ENCODE results near the gene ERICH6B. TPM values are rescaled to one million over a fixed set of nuclear protein-coding genes. Genes with fewer than 3 reads are reported as not detected.
"Not testable (repeated sequence)": the region's sequence is repeated elsewhere in the genome, so short reads cannot be mapped to it uniquely, and the experiment has no call there.

ERICH6B gene
- total RNA-seq, result not detected

GRCh38 chr13:45615501-45616101, at the start of gene ERICH6B:
Gene ERICH6B, minus strand, starts transcription at chr13:45615739. Its CDS starts 18,734 bp downstream, at chr13:45597005.
- Mint-ChIP-seq H3K36me3 (peaks cover 2% of the 10 kb centered on the region), H3K9me3 (no peaks in the 10 kb centered on the region), H3K4me1 (no peaks in the 10 kb centered on the region), H3K4me3 (no peak within 1 kb of the TSS), H3K27ac (no peak within 1 kb of the TSS), H3K27me3 (peaks cover 68% of the 10 kb centered on the region)
- POLR2A ChIA-PET, result no interaction called here
- DNase-seq (no peak), ATAC-seq (ENCODE audit: low read depth) (no peak)

- ATAC-seq (ENCODE audit: low read depth); POLR2A ChIA-PET: not testable (repeated sequence)
Measured at GRCh38 chr13:45662903-45663302, 47.4 kb upstream of the ERICH6B start.

GRCh38 chr13:45662162-45662561, 46.6 kb upstream of the ERICH6B start:
- POLR2A ChIA-PET, result no interaction called here
- DNase-seq (no peak), ATAC-seq (ENCODE audit: low read depth) (no peak)
- Mint-ChIP-seq H3K27me3 (no peaks in the 10 kb centered on the region), H3K36me3 (no peaks in the 10 kb centered on the region), H3K27ac (no peak overlapping the region), H3K4me1 (no peaks in the 10 kb centered on the region), H3K9me3 (peaks cover 2% of the 10 kb centered on the region), H3K4me3 (no peak overlapping the region)

More at GRCh38 chr13:45662903-45663302, 47.4 kb upstream of the ERICH6B start:
- not testable (repeated sequence) for H3K4me1 Mint-ChIP-seq, H3K27ac Mint-ChIP-seq, H3K27me3 Mint-ChIP-seq, DNase-seq, H3K4me3 Mint-ChIP-seq, H3K9me3 Mint-ChIP-seq, H3K36me3 Mint-ChIP-seq

GRCh38 chr13:45660458-45660857, 44.9 kb upstream of the ERICH6B start:
- H3K4me3 Mint-ChIP-seq; POLR2A ChIA-PET; H3K36me3 Mint-ChIP-seq; H3K27me3 Mint-ChIP-seq; H3K9me3 Mint-ChIP-seq; ATAC-seq (ENCODE audit: low read depth); DNase-seq; H3K4me1 Mint-ChIP-seq; H3K27ac Mint-ChIP-seq: not testable (repeated sequence)

DNA sequence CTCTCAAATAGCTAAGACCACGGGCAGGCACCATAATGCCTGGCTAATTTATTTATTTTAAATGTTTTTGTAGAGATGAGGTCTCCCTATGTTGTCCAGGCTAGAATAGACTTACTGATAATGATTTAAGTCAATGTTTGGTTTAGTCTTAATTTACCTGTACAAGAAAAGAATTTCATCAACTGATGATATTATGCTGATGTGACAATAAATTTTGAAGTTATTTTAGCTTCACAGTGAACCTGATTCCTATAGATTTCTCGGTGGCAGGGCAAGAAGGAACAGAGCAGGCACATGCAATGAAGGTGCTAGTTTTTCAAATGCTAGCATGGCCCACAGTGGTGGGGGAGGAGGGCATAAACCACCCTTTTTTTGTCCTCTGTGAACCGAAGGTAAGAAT, 44.0 kb upstream of the ERICH6B start:
- Mint-ChIP-seq H3K27ac (no peak overlapping the region), H3K27me3 (no peaks in the 10 kb centered on the region), H3K4me3 (no peak overlapping the region), H3K9me3 (peaks cover 2% of the 10 kb centered on the region), H3K36me3 (no peaks in the 10 kb centered on the region), H3K4me1 (no peaks in the 10 kb centered on the region)
- no peak for DNase-seq
- ATAC-seq (ENCODE audit: low read depth), result no peak
- POLR2A ChIA-PET, result no interaction called here

DNA sequence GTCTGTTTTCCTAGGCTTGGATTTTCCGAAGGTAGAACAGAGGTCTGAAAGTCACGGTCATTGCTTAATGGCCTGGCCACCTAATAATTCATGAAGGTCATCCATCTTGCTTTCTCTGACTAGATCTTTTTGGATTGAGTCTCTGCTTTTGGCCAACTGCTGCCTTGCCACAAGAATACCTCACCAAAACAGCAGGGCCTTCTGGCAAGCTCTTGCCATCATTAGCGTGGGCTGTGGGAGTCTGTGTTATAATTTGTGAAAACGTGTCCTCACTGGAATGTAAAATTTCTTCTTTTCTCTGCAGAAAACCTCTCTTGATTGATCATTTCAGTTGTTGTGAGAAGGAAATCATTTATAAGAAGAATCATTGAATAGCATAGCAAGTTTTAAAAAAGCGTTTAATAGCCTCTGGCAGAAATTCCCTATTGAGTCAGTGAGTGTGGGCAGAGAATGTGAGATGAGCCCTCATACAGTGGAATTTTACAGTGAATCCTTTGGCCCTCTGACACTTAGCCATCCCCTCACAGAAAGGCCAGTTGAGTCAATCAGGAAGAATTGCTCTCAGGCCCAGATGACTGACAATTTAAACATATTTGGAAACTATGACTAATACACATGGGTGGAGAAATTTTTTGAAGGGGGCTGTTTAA, 43.2 kb upstream of the ERICH6B start:
- DNase-seq (no peak), ATAC-seq (ENCODE audit: low read depth) (no peak)
- no peak overlapping the region for H3K4me3 Mint-ChIP-seq
- H3K36me3 Mint-ChIP-seq, result no peaks in the 10 kb centered on the region
- peaks cover 2% of the 10 kb centered on the region for H3K9me3 Mint-ChIP-seq
- H3K4me1 Mint-ChIP-seq, result no peaks in the 10 kb centered on the region
- no peak overlapping the region for H3K27ac Mint-ChIP-seq
- no peaks in the 10 kb centered on the region for H3K27me3 Mint-ChIP-seq
- POLR2A ChIA-PET, result no interaction called here

- POLR2A ChIA-PET, result no interaction called here
- ATAC-seq (ENCODE audit: low read depth), result no peak
- no peak for DNase-seq
- Mint-ChIP-seq H3K4me1 (no peaks in the 10 kb centered on the region), H3K9me3 (no peaks in the 10 kb centered on the region), H3K36me3 (no peaks in the 10 kb centered on the region), H3K4me3 (no peak overlapping the region), H3K27me3 (peaks cover 5% of the 10 kb centered on the region), H3K27ac (no peak overlapping the region)
Measured at GRCh38 chr13:45654633-45655349, 39.3 kb upstream of the ERICH6B start.

DNA sequence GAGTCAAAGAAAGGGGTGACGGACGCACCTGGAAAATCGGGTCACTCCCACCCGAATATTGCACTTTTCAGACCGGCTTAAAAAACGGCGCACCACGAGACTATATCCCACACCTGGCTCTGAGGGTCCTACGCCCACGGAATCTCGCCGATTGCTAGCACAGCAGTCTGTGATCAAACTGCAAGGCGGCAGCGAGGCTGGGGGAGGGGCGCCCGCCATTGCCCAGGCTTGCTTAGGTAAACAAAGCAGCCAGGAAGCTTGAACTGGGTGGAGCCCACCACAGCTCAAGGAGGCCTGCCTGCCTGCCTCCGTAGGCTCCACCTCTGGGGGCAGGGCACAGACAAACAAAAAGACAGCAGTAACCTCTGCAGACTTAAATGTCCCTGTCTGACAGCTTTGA, 29.7 kb upstream of the ERICH6B start:
- not testable (repeated sequence) for H3K4me3 Mint-ChIP-seq

DNA sequence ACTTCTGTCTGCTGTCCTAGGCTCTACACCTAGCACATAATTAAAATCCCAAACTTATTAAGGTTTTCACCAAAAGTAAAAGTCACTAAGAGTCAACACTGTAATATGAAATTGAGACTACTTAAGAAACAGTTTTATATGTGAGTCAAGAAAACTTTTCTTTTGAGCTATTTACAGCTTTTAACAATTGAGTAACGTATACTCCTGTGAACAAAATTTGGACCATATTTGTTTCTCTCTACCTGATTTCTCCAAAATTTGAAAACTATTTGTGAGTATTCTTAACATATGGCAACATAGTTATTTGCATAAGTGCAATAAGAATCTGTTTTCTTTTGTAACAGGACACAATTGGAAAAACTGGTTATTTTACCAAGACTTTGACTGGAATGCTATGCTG, 26.6 kb upstream of the ERICH6B start:
- POLR2A ChIA-PET, result not testable (repeated sequence)

More for the DNA sequence above, 29.7 kb upstream of the ERICH6B start:
- DNase-seq; H3K36me3 Mint-ChIP-seq; ATAC-seq (ENCODE audit: low read depth); POLR2A ChIA-PET; H3K27ac Mint-ChIP-seq; H3K27me3 Mint-ChIP-seq; H3K4me1 Mint-ChIP-seq: not testable (repeated sequence)
- peaks cover 14% of the 10 kb centered on the region for H3K9me3 Mint-ChIP-seq

GRCh38 chr13:45635291-45635690, 19.8 kb upstream of the ERICH6B start:
- H3K27me3 Mint-ChIP-seq, result peaks cover 12% of the 10 kb centered on the region
- ATAC-seq (ENCODE audit: low read depth); H3K27ac Mint-ChIP-seq; H3K4me3 Mint-ChIP-seq; H3K36me3 Mint-ChIP-seq; POLR2A ChIA-PET; DNase-seq; H3K9me3 Mint-ChIP-seq; H3K4me1 Mint-ChIP-seq: not testable (repeated sequence)

More for the DNA sequence above, 26.6 kb upstream of the ERICH6B start:
- not testable (repeated sequence) for H3K27ac Mint-ChIP-seq; H3K27me3 Mint-ChIP-seq; H3K4me3 Mint-ChIP-seq; ATAC-seq (ENCODE audit: low read depth); DNase-seq; H3K4me1 Mint-ChIP-seq; H3K36me3 Mint-ChIP-seq
- peaks cover 16% of the 10 kb centered on the region for H3K9me3 Mint-ChIP-seq

DNA sequence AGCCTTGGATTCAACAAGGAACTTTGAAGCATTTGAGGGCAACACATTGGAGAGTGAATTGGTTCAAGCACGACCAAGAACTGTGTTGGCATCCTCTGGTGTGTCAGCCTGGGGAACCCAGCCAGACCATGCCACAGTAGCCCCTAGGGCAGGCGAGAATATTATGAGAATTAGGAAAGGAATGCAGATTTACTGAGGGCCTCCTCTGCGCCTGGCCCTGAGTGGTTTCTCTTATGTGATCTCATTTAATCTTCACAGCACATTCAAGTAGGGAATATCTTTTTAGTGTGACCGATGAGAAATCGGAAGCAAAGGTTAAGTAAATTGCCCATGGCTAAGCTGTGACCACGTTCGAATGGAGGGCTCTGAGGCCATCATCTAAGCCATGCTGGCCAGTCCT, 15.3 kb upstream of the ERICH6B start:
- Mint-ChIP-seq H3K27ac (no peak overlapping the region), H3K27me3 (peaks cover 9% of the 10 kb centered on the region), H3K9me3 (no peaks in the 10 kb centered on the region), H3K4me1 (no peaks in the 10 kb centered on the region), H3K4me3 (no peak overlapping the region), H3K36me3 (no peaks in the 10 kb centered on the region)
- DNase-seq (no peak), ATAC-seq (ENCODE audit: low read depth) (no peak)
- POLR2A ChIA-PET, result no interaction called here

DNA sequence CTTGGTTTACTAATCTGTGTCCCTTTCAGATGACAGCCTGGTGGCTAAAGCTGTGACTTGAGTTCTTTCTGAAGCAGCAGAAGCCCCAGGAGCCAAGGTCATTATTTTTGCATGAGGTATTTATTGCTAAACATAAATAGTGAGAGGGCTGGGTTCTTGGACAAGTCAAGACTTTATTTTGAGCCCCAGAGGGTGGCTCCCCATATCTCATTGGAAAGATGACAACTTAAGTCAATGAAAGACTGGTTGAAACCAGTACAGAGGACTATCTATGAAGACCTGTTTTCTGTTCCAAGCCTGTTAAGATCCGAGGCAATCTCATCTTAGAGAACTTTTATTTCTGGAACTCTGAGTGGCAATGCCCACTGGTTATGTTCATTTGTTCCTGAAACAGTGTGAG, 14.4 kb upstream of the ERICH6B start:
- peaks cover 7% of the 10 kb centered on the region for H3K27me3 Mint-ChIP-seq
- DNase-seq (no peak), ATAC-seq (ENCODE audit: low read depth) (no peak)
- POLR2A ChIA-PET, result no interaction called here
- no peaks in the 10 kb centered on the region for H3K9me3 Mint-ChIP-seq
- no peaks in the 10 kb centered on the region for H3K36me3 Mint-ChIP-seq
- H3K4me3 Mint-ChIP-seq, result no peak overlapping the region
- no peaks in the 10 kb centered on the region for H3K4me1 Mint-ChIP-seq
- H3K27ac Mint-ChIP-seq, result no peak overlapping the region

- no peak overlapping the region for H3K4me3 Mint-ChIP-seq
- H3K4me1 Mint-ChIP-seq, result peaks cover 1% of the 10 kb centered on the region
- DNase-seq (no peak), ATAC-seq (ENCODE audit: low read depth) (no peak)
- POLR2A ChIA-PET, result interaction anchor here (0.5 kb wide), 1 partner anchor 260 kb away, joined by 3 read pairs; no protein-coding TSS in a partner anchor
- no peaks in the 10 kb centered on the region for H3K36me3 Mint-ChIP-seq
- no peak overlapping the region for H3K27ac Mint-ChIP-seq
- no peaks in the 10 kb centered on the region for H3K9me3 Mint-ChIP-seq
- peaks cover 10% of the 10 kb centered on the region for H3K27me3 Mint-ChIP-seq
Measured at GRCh38 chr13:45628094-45628493, 12.6 kb upstream of the ERICH6B start.

DNA sequence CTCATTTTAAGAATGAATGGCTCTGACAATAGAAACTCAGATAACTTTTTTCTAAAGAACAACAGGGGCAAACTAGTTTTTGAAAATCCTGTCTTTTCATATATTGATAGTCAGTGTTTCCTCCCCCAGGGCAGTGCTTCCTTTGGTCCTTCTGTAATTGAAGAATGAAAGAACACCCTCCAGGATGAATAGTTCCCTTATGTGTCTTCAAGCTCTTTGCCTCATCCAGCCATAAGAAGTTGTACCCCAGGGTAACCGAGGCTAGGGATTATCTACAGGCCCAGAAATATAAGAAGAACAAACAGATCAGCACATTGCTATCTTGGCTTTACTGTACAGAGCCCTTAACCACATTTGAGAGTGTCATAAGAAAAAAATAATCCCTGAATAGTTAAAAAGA, 12.1 kb upstream of the ERICH6B start:
- POLR2A ChIA-PET, result no interaction called here
- ATAC-seq (ENCODE audit: low read depth) (no peak), DNase-seq (no peak)
- no peak overlapping the region for H3K27ac Mint-ChIP-seq
- H3K9me3 Mint-ChIP-seq, result no peaks in the 10 kb centered on the region
- H3K27me3 Mint-ChIP-seq, result peaks cover 10% of the 10 kb centered on the region
- peaks cover 1% of the 10 kb centered on the region for H3K4me1 Mint-ChIP-seq
- no peaks in the 10 kb centered on the region for H3K36me3 Mint-ChIP-seq
- no peak overlapping the region for H3K4me3 Mint-ChIP-seq

Data from activated naive CD8-positive, alpha-beta T cell treated with anti-CD3 and anti-CD28 coated beads, Interleukin-2, amount 10 ng/mL, durations not matched to agents 7 days and 5 days (primary cell).